Hepatocyte (in vitro differentiated cells): ENCODE results near the gene KRTAP4-16. TPM values are rescaled to one million over a fixed set of nuclear protein-coding genes. Genes with fewer than 3 reads are reported as not detected.

Source experiments
- DNase-seq: peaks from one replicate; pipeline ENCODE4 v3.0.0-alpha.2; 2016; ENCODE audit warnings: low spot score
- H2AFZ ChIP-seq: fragments of 200-600 bp; sonication (generic); 2 replicates; pipeline ENCODE4 v1.6.0; 2016; ENCODE audit warnings: antibody characterized with exemption, mild to moderate bottlenecking
- H3K27ac ChIP-seq: fragments of 200-600 bp; sonication (generic); 2 replicates; pipeline ENCODE4 v1.5.1; 2016; ENCODE audit warnings: mild to moderate bottlenecking
- H3K27me3 ChIP-seq: fragments of 200-600 bp; sonication (generic); 2 replicates; pipeline ENCODE4 v1.6.1; 2016
- H3K36me3 ChIP-seq: fragments of 200-600 bp; sonication (generic); replicated peaks from 2 replicates; pipeline ENCODE4 v1.5.1; 2016; ENCODE audit warnings: low read depth; ENCODE audit not compliant: insufficient read depth
- H3K4me1 ChIP-seq: fragments of 200-600 bp; sonication (generic); 2 replicates; pipeline ENCODE4 v1.5.1; 2016; ENCODE audit warnings: mild to moderate bottlenecking, moderate library complexity; ENCODE audit not compliant: insufficient read depth
- H3K4me2 ChIP-seq: fragments of 200-600 bp; sonication (generic); 2 replicates; pipeline ENCODE4 v1.6.0; 2016
- H3K4me3 ChIP-seq: fragments of 200-600 bp; sonication (generic); 2 replicates; pipeline ENCODE4 v1.5.1; 2016; ENCODE audit warnings: mild to moderate bottlenecking
- H3K79me2 ChIP-seq: fragments of 200-600 bp; sonication (generic); 2 replicates; pipeline ENCODE4 v1.6.0; 2017; ENCODE audit warnings: mild to moderate bottlenecking
- H3K9me2 ChIP-seq: fragments of 200-600 bp; sonication (generic); replicated peaks from 2 replicates; pipeline ENCODE4 v1.6.0; 2017; ENCODE audit warnings: mild to moderate bottlenecking; ENCODE audit not compliant: insufficient read depth
- H3K9me3 ChIP-seq: fragments of 200-600 bp; sonication (generic); 2 replicates; pipeline ENCODE4 v1.5.1; 2016; ENCODE audit warnings: low read depth, mild to moderate bottlenecking
- H4K20me1 ChIP-seq: fragments of 200-600 bp; sonication (generic); 2 replicates; pipeline ENCODE4 v1.6.0; 2016; ENCODE audit warnings: mild to moderate bottlenecking; ENCODE audit not compliant: insufficient read depth, poor library complexity, severe bottlenecking
- CTCF ChIP-seq: fragments of 200-600 bp; sonication (generic); IDR thresholded peaks from 2 replicates; pipeline ENCODE4 v1.5.1; 2016; ENCODE audit warnings: antibody characterized with exemption, mild to moderate bottlenecking; ENCODE audit not compliant: poor library complexity
- EZH2 ChIP-seq: fragments of 200-600 bp; sonication (generic); IDR thresholded peaks from 2 replicates; pipeline ENCODE4 v1.6.1; 2016; ENCODE audit warnings: antibody characterized with exemption, mild to moderate bottlenecking, borderline replicate concordance
- EZH2phosphoT487 ChIP-seq: fragments of 200-600 bp; sonication (generic); IDR thresholded peaks from one replicate; pipeline ENCODE4 v1.6.1; 2018; ENCODE audit warnings: antibody characterized with exemption, mild to moderate bottlenecking, low read depth, moderate library complexity; ENCODE audit not compliant: unreplicated experiment, severe bottlenecking
- polyA plus RNA-seq: library from polyadenylated mRNA; unstranded; fragments of >200 nt; fragmentation: Nextera tagmentation; extraction: Ambion mirVana; gene quantifications from 2 replicates; pipeline ENCODE4 v1.2.1, GENCODE V29; 2016
- total RNA-seq: library from RNA; depleted of rRNA; stranded (reverse); fragments of >200 nt; gene quantifications from 2 replicates; pipeline ENCODE4 v1.2.3, GENCODE V29; 2014

KRTAP4-16 gene
- total and polyA plus RNA-seq, 2 experiments from 2014 or later: not detected

DNA sequence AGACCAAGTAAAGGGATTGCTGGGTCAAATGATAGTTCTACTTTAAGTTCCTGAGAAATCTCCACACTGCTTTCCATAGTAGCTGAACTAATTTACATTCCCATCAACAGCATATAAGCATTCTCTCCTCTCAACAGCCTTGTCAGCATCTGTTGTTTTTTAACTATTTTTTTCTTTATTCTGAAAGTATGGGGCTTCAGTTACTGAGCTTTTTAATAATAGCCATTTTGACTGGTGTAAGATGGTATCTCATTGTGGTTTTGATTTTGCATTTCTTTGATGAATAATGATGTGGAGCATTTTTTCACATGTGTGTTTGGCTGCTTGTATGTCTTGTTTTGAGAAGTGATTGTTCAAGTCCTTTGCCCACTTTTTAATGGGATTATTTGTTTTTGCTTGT, 49.4 kb downstream of the KRTAP4-16 start:
- Histone ChIP-seq H3K79me2 (no peaks in the 10 kb centered on the region), H3K27ac (no peak overlapping the region), H3K4me2 (no peak overlapping the region), H3K36me3 (no peaks in the 10 kb centered on the region), H3K4me3 (no peak overlapping the region), H3K27me3 (no peaks in the 10 kb centered on the region), H3K4me1 (peaks cover 11% of the 10 kb centered on the region), H2AFZ (no peak overlapping the region), H3K9me3 (no peaks in the 10 kb centered on the region), H4K20me1 (no peaks in the 10 kb centered on the region), H3K9me2 (no peaks in the 10 kb centered on the region)
- DNase-seq: no peak
- TF ChIP-seq EZH2 (no peak), EZH2phosphoT487 (no peak), CTCF (no peak)

Other genes starting within 250 kb of the KRTAP4-16 start
Only the 30 nearest of the 39 such genes appear.
- 1.0 TPM in 1 of 2 replicates, not detected in the other for gene KRT39, start 135.3 kb downstream of the KRTAP4-16 start, total RNA-seq
- gene KRT39, start 135.3 kb downstream of the KRTAP4-16 start, polyA plus RNA-seq: not detected in 2 replicates
- gene KRT40, start 117.9 kb downstream of the KRTAP4-16 start, total RNA-seq: 0.33 TPM in 1 of 2 replicates, not detected in the other
- 0.19 TPM in 1 of 2 replicates, not detected in the other for gene KRT40, start 117.9 kb downstream of the KRTAP4-16 start, polyA plus RNA-seq
- not detected in 2 replicates for gene KRTAP3-3, start 108.0 kb downstream of the KRTAP4-16 start, total RNA-seq
- not detected in 2 replicates for gene KRTAP3-3, start 108.0 kb downstream of the KRTAP4-16 start, polyA plus RNA-seq
- not detected in 2 replicates for gene KRTAP3-2, start 102.3 kb downstream of the KRTAP4-16 start, total RNA-seq
- not detected in 2 replicates for gene KRTAP3-2, start 102.3 kb downstream of the KRTAP4-16 start, polyA plus RNA-seq
- not detected in 2 replicates for gene KRTAP3-1, start 93.1 kb downstream of the KRTAP4-16 start, total RNA-seq
- 2.7 and 3.4 TPM in 2 replicates for gene KRTAP3-1, start 93.1 kb downstream of the KRTAP4-16 start, polyA plus RNA-seq
- gene KRTAP1-5, start 75.0 kb downstream of the KRTAP4-16 start, total RNA-seq: not detected in 2 replicates
- gene KRTAP1-5, start 75.0 kb downstream of the KRTAP4-16 start, polyA plus RNA-seq: 0.44 TPM in 1 of 2 replicates, not detected in the other
- gene KRTAP1-4, start 72.0 kb downstream of the KRTAP4-16 start, total RNA-seq: not detected in 2 replicates
- not detected in 2 replicates for gene KRTAP1-4, start 72.0 kb downstream of the KRTAP4-16 start, polyA plus RNA-seq
- gene KRTAP1-3, start 67.3 kb downstream of the KRTAP4-16 start, total RNA-seq: not detected in 2 replicates
- gene KRTAP1-3, start 67.3 kb downstream of the KRTAP4-16 start, polyA plus RNA-seq: not detected in 2 replicates
- not detected in 2 replicates for gene KRTAP1-1, start 60.8 kb downstream of the KRTAP4-16 start, total RNA-seq
- not detected in 2 replicates for gene KRTAP1-1, start 60.8 kb downstream of the KRTAP4-16 start, polyA plus RNA-seq
- not detected in 2 replicates for gene KRTAP2-1, start 54.9 kb downstream of the KRTAP4-16 start, total RNA-seq
- gene KRTAP2-1, start 54.9 kb downstream of the KRTAP4-16 start, polyA plus RNA-seq: not detected in 2 replicates
- not detected in 2 replicates for gene KRTAP2-2, start 47.0 kb downstream of the KRTAP4-16 start, total RNA-seq
- not detected in 2 replicates for gene KRTAP2-2, start 47.0 kb downstream of the KRTAP4-16 start, polyA plus RNA-seq
- not detected in 2 replicates for gene KRTAP2-3, start 42.1 kb downstream of the KRTAP4-16 start, total RNA-seq
- gene KRTAP2-3, start 42.1 kb downstream of the KRTAP4-16 start, polyA plus RNA-seq: not detected in 2 replicates
- not detected in 2 replicates for gene KRTAP2-4, start 36.3 kb downstream of the KRTAP4-16 start, total RNA-seq
- not detected in 2 replicates for gene KRTAP2-4, start 36.3 kb downstream of the KRTAP4-16 start, polyA plus RNA-seq
- not detected in 2 replicates for gene KRTAP4-7, start 18.1 kb downstream of the KRTAP4-16 start, total RNA-seq
- not detected in 2 replicates for gene KRTAP4-7, start 18.1 kb downstream of the KRTAP4-16 start, polyA plus RNA-seq
- gene KRTAP4-8, start 4.1 kb downstream of the KRTAP4-16 start, total RNA-seq: not detected in 2 replicates
- not detected in 2 replicates for gene KRTAP4-8, start 4.1 kb downstream of the KRTAP4-16 start, polyA plus RNA-seq
- gene KRTAP4-9, start 3.2 kb upstream of the KRTAP4-16 start, total RNA-seq: not detected in 2 replicates
- not detected in 2 replicates for gene KRTAP4-9, start 3.2 kb upstream of the KRTAP4-16 start, polyA plus RNA-seq
- gene KRTAP4-11, start 16.2 kb upstream of the KRTAP4-16 start, total RNA-seq: not detected in 2 replicates
- not detected in 2 replicates for gene KRTAP4-11, start 16.2 kb upstream of the KRTAP4-16 start, polyA plus RNA-seq
- not detected in 2 replicates for gene KRTAP4-12, start 22.0 kb upstream of the KRTAP4-16 start, total RNA-seq
- gene KRTAP4-12, start 22.0 kb upstream of the KRTAP4-16 start, polyA plus RNA-seq: not detected in 2 replicates
- not detected in 2 replicates for gene KRTAP4-6, start 38.3 kb upstream of the KRTAP4-16 start, total RNA-seq
- gene KRTAP4-6, start 38.3 kb upstream of the KRTAP4-16 start, polyA plus RNA-seq: not detected in 2 replicates
- gene KRTAP4-5, start 47.6 kb upstream of the KRTAP4-16 start, total RNA-seq: not detected in 2 replicates
- gene KRTAP4-5, start 47.6 kb upstream of the KRTAP4-16 start, polyA plus RNA-seq: not detected in 2 replicates
- gene KRTAP4-4, start 58.5 kb upstream of the KRTAP4-16 start, total RNA-seq: not detected in 2 replicates
- not detected in 2 replicates for gene KRTAP4-4, start 58.5 kb upstream of the KRTAP4-16 start, polyA plus RNA-seq
- gene KRTAP4-3, start 66.0 kb upstream of the KRTAP4-16 start, total RNA-seq: not detected in 2 replicates
- not detected in 2 replicates for gene KRTAP4-3, start 66.0 kb upstream of the KRTAP4-16 start, polyA plus RNA-seq
- gene KRTAP4-2, start 76.0 kb upstream of the KRTAP4-16 start, total RNA-seq: not detected in 2 replicates
- gene KRTAP4-2, start 76.0 kb upstream of the KRTAP4-16 start, polyA plus RNA-seq: not detected in 2 replicates
- not detected in 2 replicates for gene KRTAP4-1, start 82.7 kb upstream of the KRTAP4-16 start, total RNA-seq
- gene KRTAP4-1, start 82.7 kb upstream of the KRTAP4-16 start, polyA plus RNA-seq: not detected in 2 replicates
- not detected in 2 replicates for gene KRTAP9-1, start 87.7 kb upstream of the KRTAP4-16 start, total RNA-seq
- gene KRTAP9-1, start 87.7 kb upstream of the KRTAP4-16 start, polyA plus RNA-seq: not detected in 2 replicates
- not detected in 2 replicates for gene KRTAP9-2, start 124.4 kb upstream of the KRTAP4-16 start, total RNA-seq
- not detected in 2 replicates for gene KRTAP9-2, start 124.4 kb upstream of the KRTAP4-16 start, polyA plus RNA-seq
- not detected in 2 replicates for gene KRTAP9-3, start 130.2 kb upstream of the KRTAP4-16 start, total RNA-seq
- gene KRTAP9-3, start 130.2 kb upstream of the KRTAP4-16 start, polyA plus RNA-seq: not detected in 2 replicates
- gene KRTAP9-8, start 135.8 kb upstream of the KRTAP4-16 start, total RNA-seq: not detected in 2 replicates
- not detected in 2 replicates for gene KRTAP9-8, start 135.8 kb upstream of the KRTAP4-16 start, polyA plus RNA-seq
- gene KRTAP9-4, start 147.5 kb upstream of the KRTAP4-16 start, total RNA-seq: not detected in 2 replicates
- gene KRTAP9-4, start 147.5 kb upstream of the KRTAP4-16 start, polyA plus RNA-seq: not detected in 2 replicates
- not detected in 2 replicates for gene KRTAP9-9, start 153.2 kb upstream of the KRTAP4-16 start, total RNA-seq
- not detected in 2 replicates for gene KRTAP9-9, start 153.2 kb upstream of the KRTAP4-16 start, polyA plus RNA-seq